ENCODE data around the gene GAPVD1. TPM values are rescaled to one million over a fixed set of nuclear protein-coding genes. Genes with fewer than 3 reads are reported as not detected.
A peak's percentile ranks its signal among the peaks of the same experiment; 100 is the strongest.

GAPVD1 gene
- total and polyA plus RNA-seq, 2 of the 13 experiments (the other 11 are each of a cell fraction or from before 2014, with no cell fraction given): 11.1 to 33.2 TPM

- TF ChIP-seq ZNF687 (CRISPR knock-in tag; IDR thresholded peaks at IDR 0.05): no peak
- TF ChIP-seq, protein P1, sequence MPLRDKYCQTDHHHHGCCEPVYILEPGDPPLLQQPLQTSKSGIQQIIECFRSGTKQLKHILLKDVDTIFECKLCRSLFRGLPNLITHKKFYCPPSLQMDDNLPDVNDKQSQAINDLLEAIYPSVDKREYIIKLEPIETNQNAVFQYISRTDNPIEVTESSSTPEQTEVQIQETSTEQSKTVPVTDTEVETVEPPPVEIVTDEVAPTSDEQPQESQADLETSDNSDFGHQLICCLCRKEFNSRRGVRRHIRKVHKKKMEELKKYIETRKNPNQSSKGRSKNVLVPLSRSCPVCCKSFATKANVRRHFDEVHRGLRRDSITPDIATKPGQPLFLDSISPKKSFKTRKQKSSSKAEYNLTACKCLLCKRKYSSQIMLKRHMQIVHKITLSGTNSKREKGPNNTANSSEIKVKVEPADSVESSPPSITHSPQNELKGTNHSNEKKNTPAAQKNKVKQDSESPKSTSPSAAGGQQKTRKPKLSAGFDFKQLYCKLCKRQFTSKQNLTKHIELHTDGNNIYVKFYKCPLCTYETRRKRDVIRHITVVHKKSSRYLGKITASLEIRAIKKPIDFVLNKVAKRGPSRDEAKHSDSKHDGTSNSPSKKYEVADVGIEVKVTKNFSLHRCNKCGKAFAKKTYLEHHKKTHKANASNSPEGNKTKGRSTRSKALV (CRISPR knock-in tag; IDR thresholded peaks at IDR 0.05): 0 out of 2 replicates have a peak, but pooled peaks have one; percentile 50
- peak; percentile 70 for TF ChIP-seq TBL1XR1 (IDR thresholded peaks at IDR 0.05; ENCODE audit: borderline replicate concordance, low read length, partially characterized antibody)
- TF ChIP-seq, protein P2, sequence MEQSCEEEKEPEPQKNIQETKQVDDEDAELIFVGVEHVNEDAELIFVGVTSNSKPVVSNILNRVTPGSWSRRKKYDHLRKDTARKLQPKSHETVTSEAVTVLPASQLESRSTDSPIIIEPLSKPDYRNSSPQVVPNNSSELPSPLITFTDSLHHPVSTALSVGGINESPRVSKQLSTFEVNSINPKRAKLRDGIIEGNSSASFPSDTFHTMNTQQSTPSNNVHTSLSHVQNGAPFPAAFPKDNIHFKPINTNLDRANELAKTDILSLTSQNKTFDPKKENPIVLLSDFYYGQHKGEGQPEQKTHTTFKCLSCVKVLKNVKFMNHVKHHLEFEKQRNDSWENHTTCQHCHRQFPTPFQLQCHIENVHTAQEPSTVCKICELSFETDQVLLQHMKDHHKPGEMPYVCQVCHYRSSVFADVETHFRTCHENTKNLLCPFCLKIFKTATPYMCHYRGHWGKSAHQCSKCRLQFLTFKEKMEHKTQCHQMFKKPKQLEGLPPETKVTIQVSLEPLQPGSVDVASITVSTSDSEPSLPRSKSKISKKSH (CRISPR knock-in tag; IDR thresholded peaks at IDR 0.05; ENCODE audit: borderline replicate concordance): no peak
- peak; percentile 49; the same call in 1 of the 2 replicates for TF ChIP-seq ZBTB7B (CRISPR knock-in tag; IDR thresholded peaks at IDR 0.05)
- TF ChIP-seq AHDC1 (CRISPR knock-in tag; IDR thresholded peaks at IDR 0.05; ENCODE audit: borderline replicate concordance): peak; percentile 75; the same call in 1 of the 2 replicates
- no peak for TF ChIP-seq ZNF720 (CRISPR knock-in tag; IDR thresholded peaks at IDR 0.05)
- TF ChIP-seq, protein P3, sequence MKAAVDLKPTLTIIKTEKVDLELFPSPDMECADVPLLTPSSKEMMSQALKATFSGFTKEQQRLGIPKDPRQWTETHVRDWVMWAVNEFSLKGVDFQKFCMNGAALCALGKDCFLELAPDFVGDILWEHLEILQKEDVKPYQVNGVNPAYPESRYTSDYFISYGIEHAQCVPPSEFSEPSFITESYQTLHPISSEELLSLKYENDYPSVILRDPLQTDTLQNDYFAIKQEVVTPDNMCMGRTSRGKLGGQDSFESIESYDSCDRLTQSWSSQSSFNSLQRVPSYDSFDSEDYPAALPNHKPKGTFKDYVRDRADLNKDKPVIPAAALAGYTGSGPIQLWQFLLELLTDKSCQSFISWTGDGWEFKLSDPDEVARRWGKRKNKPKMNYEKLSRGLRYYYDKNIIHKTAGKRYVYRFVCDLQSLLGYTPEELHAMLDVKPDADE (CRISPR knock-in tag; IDR thresholded peaks at IDR 0.05): no peak
- no peak for TF ChIP-seq ZNF20 (CRISPR knock-in tag; IDR thresholded peaks at IDR 0.05)
- TF ChIP-seq GABPA (IDR thresholded peaks at IDR 0.05; ENCODE audit: low read depth, low read length): no peak
- TF ChIP-seq GABPA (CRISPR knock-in tag; IDR thresholded peaks at IDR 0.05; ENCODE audit: low read depth): peak; percentile 29; the same call in 1 of the 2 replicates
- 0 out of 2 replicates have a peak, but pooled peaks have one; percentile 34 for TF ChIP-seq ZNF777 (CRISPR knock-in tag; IDR thresholded peaks at IDR 0.05)
- no peak for TF ChIP-seq ZNF431 (CRISPR knock-in tag; IDR thresholded peaks at IDR 0.05; ENCODE audit: borderline replicate concordance, low read depth)
- no peak for TF ChIP-seq ZNF572 (CRISPR knock-in tag; IDR thresholded peaks at IDR 0.05)
- no peak for TF ChIP-seq ZNF768 (CRISPR knock-in tag; IDR thresholded peaks at IDR 0.05)
These were observed 35.3 kb downstream of the GAPVD1 start (continued) for GRCh38 chr9:125296843-125297372.
